GM03348 (cell line): ENCODE measurements around the gene KRT74.

ENCODE experiments used
- DNase-seq: peaks from one replicate; pipeline ENCODE4 v3.0.0; 2012; ENCODE audit warnings: low spot score

The KRT74 gene

GRCh38 chr12:52573743-52574142 lies at the start of gene KRT74:
Gene KRT74, minus strand, starts transcription at chr12:52573843. Its CDS starts 66 bp downstream, at chr12:52573777.
- no peak for DNase-seq

GRCh38 chr12:52622349-52622748 lies 48.7 kb upstream of the KRT74 start:
- DNase-seq, result no peak

- no peak for DNase-seq
Measured at GRCh38 chr12:52618866-52619265, 45.2 kb upstream of the KRT74 start.

GRCh38 chr12:52618216-52618615 lies 44.6 kb upstream of the KRT74 start, which contains the start of gene KRT73:
Gene KRT73, minus strand, starts transcription at chr12:52618559. Its CDS starts 35 bp downstream, at chr12:52618524.
- DNase-seq, result no peak

GRCh38 chr12:52617403-52617785 lies 43.8 kb upstream of the KRT74 start:
- no peak for DNase-seq

- DNase-seq, result no peak
Measured at GRCh38 chr12:52616680-52617402, 43.2 kb upstream of the KRT74 start.

- no peak for DNase-seq
Measured at GRCh38 chr12:52615912-52616311, 42.3 kb upstream of the KRT74 start.

GRCh38 chr12:52615208-52615868 lies 41.7 kb upstream of the KRT74 start:
- DNase-seq, result peak; percentile 43

GRCh38 chr12:52614381-52615207 lies 41.0 kb upstream of the KRT74 start:
- no peak for DNase-seq

GRCh38 chr12:52613384-52614030 lies 39.9 kb upstream of the KRT74 start:
- no peak for DNase-seq

- DNase-seq, result no peak
Measured at GRCh38 chr12:52612431-52613383, 39.1 kb upstream of the KRT74 start.

GRCh38 chr12:52611080-52611468 lies 37.4 kb upstream of the KRT74 start:
- DNase-seq, result no peak

GRCh38 chr12:52608826-52609630 lies 35.4 kb upstream of the KRT74 start:
- DNase-seq, result no peak

- no peak for DNase-seq
Measured at GRCh38 chr12:52608161-52608560, 34.5 kb upstream of the KRT74 start.

- DNase-seq, result no peak
Measured at GRCh38 chr12:52607314-52607713, 33.7 kb upstream of the KRT74 start.

GRCh38 chr12:52606581-52607218 lies 33.1 kb upstream of the KRT74 start:
- no peak for DNase-seq

GRCh38 chr12:52606096-52606495 lies 32.5 kb upstream of the KRT74 start:
- no peak for DNase-seq

GRCh38 chr12:52605542-52605941 lies 31.9 kb upstream of the KRT74 start:
- no peak for DNase-seq

- no peak for DNase-seq
Measured at GRCh38 chr12:52604859-52605258, 31.2 kb upstream of the KRT74 start.

- DNase-seq, result no peak
Measured at GRCh38 chr12:52603314-52603713, 29.7 kb upstream of the KRT74 start.
